ENCODE results near the gene POLR1E.

Gene POLR1E

GRCh38 chr9:37453827-37454226 is 31.9 kb upstream of the POLR1E start:
- Histone ChIP-seq H3K27me3 (ENCODE audit: insufficient read depth, poor library complexity, severe bottlenecking) (no peaks in the 10 kb centered on the region), H3K27ac (replicated peaks) (no peak overlapping the region)
- no peak for TF ChIP-seq CTCF (IDR thresholded peaks at IDR 0.05; ENCODE audit: insufficient read depth, low read length)
- no peak for TF ChIP-seq REST (IDR thresholded peaks at IDR 0.05; ENCODE audit: insufficient replicate concordance, low read depth)
- TF ChIP-seq POLR2AphosphoS5 (IDR thresholded peaks at IDR 0.05; ENCODE audit: low read depth), result no peak
- TF ChIP-seq GABPA (IDR thresholded peaks at IDR 0.05; ENCODE audit: low read depth), result no peak

GRCh38 chr9:37454238-37454637 is 31.5 kb upstream of the POLR1E start:
- TF ChIP-seq POLR2AphosphoS5 (IDR thresholded peaks at IDR 0.05; ENCODE audit: low read depth), result no peak
- TF ChIP-seq SPI1 (IDR thresholded peaks at IDR 0.05; ENCODE audit: borderline replicate concordance, low read depth), result no peak
- TF ChIP-seq CTCF (IDR thresholded peaks at IDR 0.05; ENCODE audit: insufficient read depth, low read length), result no peak
- no peak for TF ChIP-seq GABPA (IDR thresholded peaks at IDR 0.05; ENCODE audit: low read depth)
- TF ChIP-seq REST (IDR thresholded peaks at IDR 0.05; ENCODE audit: insufficient replicate concordance, low read depth), result no peak
- Histone ChIP-seq H3K27ac (replicated peaks) (no peak overlapping the region), H3K4me3 (replicated peaks; ENCODE audit: insufficient read depth, low read length) (no peak overlapping the region), H3K27me3 (ENCODE audit: insufficient read depth, poor library complexity, severe bottlenecking) (no peaks in the 10 kb centered on the region)
- DNase-seq (ENCODE audit: low read depth in 1 of 2, low spot score in 1 of 2), result no peak

More at GRCh38 chr9:37453827-37454226, 31.9 kb upstream of the POLR1E start:
- no peak overlapping the region for H3K4me3 ChIP-seq (replicated peaks; ENCODE audit: insufficient read depth, low read length)
- DNase-seq (ENCODE audit: low read depth in 1 of 2, low spot score in 1 of 2), result no peak

GRCh38 chr9:37455884-37456647 is 29.7 kb upstream of the POLR1E start:
- H3K27me3 ChIP-seq (ENCODE audit: insufficient read depth, poor library complexity, severe bottlenecking), result no peaks in the 10 kb centered on the region
- DNase-seq (ENCODE audit: low read depth in 1 of 2, low spot score in 1 of 2), result no peak
- TF ChIP-seq GABPA (IDR thresholded peaks at IDR 0.05; ENCODE audit: low read depth) (no peak), SPI1 (IDR thresholded peaks at IDR 0.05; ENCODE audit: borderline replicate concordance, low read depth) (no peak), CTCF (IDR thresholded peaks at IDR 0.05; ENCODE audit: insufficient read depth, low read length) (no peak), REST (IDR thresholded peaks at IDR 0.05; ENCODE audit: insufficient replicate concordance, low read depth) (no peak), POLR2AphosphoS5 (IDR thresholded peaks at IDR 0.05; ENCODE audit: low read depth) (no peak)
- no peak overlapping the region for H3K4me3 ChIP-seq (replicated peaks; ENCODE audit: insufficient read depth, low read length)
- no peak overlapping the region for H3K27ac ChIP-seq (replicated peaks)

Data from HL-60 (cell line).